Measurements from ENCODE around the gene GRIK3.

Gene GRIK3

DNA sequence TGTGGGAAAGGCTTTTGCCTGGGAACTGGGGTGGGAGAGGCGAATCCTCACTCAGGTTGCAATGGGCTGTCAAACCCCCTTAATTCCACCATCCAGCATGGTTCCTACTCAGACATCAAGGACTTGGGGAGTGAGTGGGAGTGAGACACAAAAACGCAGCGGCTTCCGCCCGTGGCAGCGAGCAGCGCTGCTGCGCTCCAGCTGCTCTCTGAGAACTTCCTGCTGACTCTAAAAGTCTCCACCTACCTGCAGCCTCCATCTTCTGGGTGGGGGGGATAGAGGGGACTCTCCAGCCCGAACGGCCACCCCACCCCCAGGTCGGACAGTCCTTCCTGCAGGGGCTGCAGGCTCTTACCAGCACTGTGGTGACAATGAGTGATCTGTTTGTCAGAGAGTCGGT is 184.4 kb downstream of the GRIK3 start:
- H3K4me1 ChIP-seq (ENCODE audit: control insufficient read depth, low read length), result no peaks in the 10 kb centered on the region
- no peaks in the 10 kb centered on the region for H3K79me2 ChIP-seq (ENCODE audit: control insufficient read depth, low read length)
- no peaks in the 10 kb centered on the region for H3F3A ChIP-seq (ENCODE audit: control insufficient read depth, insufficient read depth)
- H3K4me3 ChIP-seq (ENCODE audit: low read length), result no peak overlapping the region
- TF ChIP-seq, protein P1, sequence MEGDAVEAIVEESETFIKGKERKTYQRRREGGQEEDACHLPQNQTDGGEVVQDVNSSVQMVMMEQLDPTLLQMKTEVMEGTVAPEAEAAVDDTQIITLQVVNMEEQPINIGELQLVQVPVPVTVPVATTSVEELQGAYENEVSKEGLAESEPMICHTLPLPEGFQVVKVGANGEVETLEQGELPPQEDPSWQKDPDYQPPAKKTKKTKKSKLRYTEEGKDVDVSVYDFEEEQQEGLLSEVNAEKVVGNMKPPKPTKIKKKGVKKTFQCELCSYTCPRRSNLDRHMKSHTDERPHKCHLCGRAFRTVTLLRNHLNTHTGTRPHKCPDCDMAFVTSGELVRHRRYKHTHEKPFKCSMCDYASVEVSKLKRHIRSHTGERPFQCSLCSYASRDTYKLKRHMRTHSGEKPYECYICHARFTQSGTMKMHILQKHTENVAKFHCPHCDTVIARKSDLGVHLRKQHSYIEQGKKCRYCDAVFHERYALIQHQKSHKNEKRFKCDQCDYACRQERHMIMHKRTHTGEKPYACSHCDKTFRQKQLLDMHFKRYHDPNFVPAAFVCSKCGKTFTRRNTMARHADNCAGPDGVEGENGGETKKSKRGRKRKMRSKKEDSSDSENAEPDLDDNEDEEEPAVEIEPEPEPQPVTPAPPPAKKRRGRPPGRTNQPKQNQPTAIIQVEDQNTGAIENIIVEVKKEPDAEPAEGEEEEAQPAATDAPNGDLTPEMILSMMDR (IDR thresholded peaks at IDR 0.05; ENCODE audit: low read depth, low read length, poor library complexity, severe bottlenecking), result no peak
- no peak for TF ChIP-seq EZH2phosphoT487 (IDR thresholded peaks at IDR 0.05; ENCODE audit: borderline replicate concordance, low read length)
- H3K27ac ChIP-seq (ENCODE audit: low read depth, low read length), result no peak overlapping the region
- no peaks in the 10 kb centered on the region for H4K20me1 ChIP-seq (ENCODE audit: control insufficient read depth, insufficient read depth, low read depth, low read length)
- H3K27me3 ChIP-seq (ENCODE audit: control insufficient read depth, low read length), result peaks cover 14% of the 10 kb centered on the region
- no peaks in the 10 kb centered on the region for H3K9me3 ChIP-seq (ENCODE audit: control insufficient read depth, insufficient read depth, low read length)
- no peaks in the 10 kb centered on the region for H3K9me2 ChIP-seq (replicated peaks; ENCODE audit: control insufficient read depth, low read length)
- no peak overlapping the region for H3K4me2 ChIP-seq (ENCODE audit: low read length)
- no peaks in the 10 kb centered on the region for H3K36me3 ChIP-seq (ENCODE audit: control insufficient read depth, low read length)

DNA sequence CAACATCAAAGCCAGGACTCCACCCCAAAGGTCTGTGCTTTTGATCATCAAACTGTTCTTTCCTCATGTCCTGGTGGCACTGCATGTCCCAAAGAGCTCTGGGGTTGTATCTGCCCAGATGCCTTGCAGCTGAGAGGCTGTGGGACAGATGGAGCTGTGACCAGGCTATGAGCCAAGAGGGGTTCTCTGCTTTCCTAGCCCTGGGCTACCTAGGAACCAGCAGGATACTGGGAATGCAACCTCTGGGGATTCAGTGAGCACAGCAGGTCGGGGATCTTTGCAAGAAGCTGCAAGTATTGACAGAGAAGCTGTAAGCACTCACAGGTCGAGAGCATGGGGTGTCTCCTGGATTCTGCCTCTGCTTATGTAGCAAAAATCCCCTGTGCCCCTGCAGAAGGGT is 186.6 kb downstream of the GRIK3 start:
- TF ChIP-seq, protein P1 (IDR thresholded peaks at IDR 0.05; ENCODE audit: low read depth, low read length, poor library complexity, severe bottlenecking), result no peak
- TF ChIP-seq EZH2phosphoT487 (IDR thresholded peaks at IDR 0.05; ENCODE audit: borderline replicate concordance, low read length), result no peak
- H3K27me3 ChIP-seq (ENCODE audit: control insufficient read depth, low read length), result peaks cover 14% of the 10 kb centered on the region
- no peaks in the 10 kb centered on the region for H3K9me3 ChIP-seq (ENCODE audit: control insufficient read depth, insufficient read depth, low read length)

DNA sequence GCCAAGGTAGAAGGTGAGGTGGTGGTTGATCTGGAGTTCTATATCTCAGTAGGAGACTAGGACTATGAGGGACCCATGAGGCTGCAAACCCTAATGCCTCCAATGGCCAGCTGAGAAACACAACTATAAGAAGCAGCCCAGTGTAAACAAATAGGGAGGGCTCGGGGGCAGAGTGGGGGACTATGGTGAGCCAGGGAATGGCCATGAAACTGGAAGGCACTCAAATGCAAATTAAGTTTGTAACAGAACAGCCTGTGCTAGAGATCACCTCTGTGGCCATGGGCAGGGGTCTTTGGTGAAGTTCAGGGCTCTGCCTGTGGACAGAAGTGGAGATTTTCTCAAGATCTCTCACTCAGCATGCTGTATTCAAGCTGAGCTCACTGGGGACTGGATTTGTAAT is 187.1 kb downstream of the GRIK3 start:
- no peak overlapping the region for H3K27ac ChIP-seq (ENCODE audit: low read depth, low read length)
- no peaks in the 10 kb centered on the region for H3K9me3 ChIP-seq (ENCODE audit: control insufficient read depth, insufficient read depth, low read length)
- TF ChIP-seq, protein P1 (IDR thresholded peaks at IDR 0.05; ENCODE audit: low read depth, low read length, poor library complexity, severe bottlenecking), result no peak
- no peak for TF ChIP-seq EZH2phosphoT487 (IDR thresholded peaks at IDR 0.05; ENCODE audit: borderline replicate concordance, low read length)
- no peaks in the 10 kb centered on the region for H3K9me2 ChIP-seq (replicated peaks; ENCODE audit: control insufficient read depth, low read length)
- H4K20me1 ChIP-seq (ENCODE audit: control insufficient read depth, insufficient read depth, low read depth, low read length), result no peaks in the 10 kb centered on the region
- peaks cover 14% of the 10 kb centered on the region for H3K27me3 ChIP-seq (ENCODE audit: control insufficient read depth, low read length)
- no peaks in the 10 kb centered on the region for H3F3A ChIP-seq (ENCODE audit: control insufficient read depth, insufficient read depth)
- H3K36me3 ChIP-seq (ENCODE audit: control insufficient read depth, low read length), result no peaks in the 10 kb centered on the region
- H3K4me1 ChIP-seq (ENCODE audit: control insufficient read depth, low read length), result no peaks in the 10 kb centered on the region
- no peak overlapping the region for H3K4me3 ChIP-seq (ENCODE audit: low read length)
- no peaks in the 10 kb centered on the region for H3K79me2 ChIP-seq (ENCODE audit: control insufficient read depth, low read length)
- H3K4me2 ChIP-seq (ENCODE audit: low read length), result no peak overlapping the region

More for the DNA sequence above, 186.6 kb downstream of the GRIK3 start:
- no peak overlapping the region for H3K4me2 ChIP-seq (ENCODE audit: low read length)
- no peaks in the 10 kb centered on the region for H3K9me2 ChIP-seq (replicated peaks; ENCODE audit: control insufficient read depth, low read length)
- H3K4me1 ChIP-seq (ENCODE audit: control insufficient read depth, low read length), result no peaks in the 10 kb centered on the region
- H3K4me3 ChIP-seq (ENCODE audit: low read length), result no peak overlapping the region
- no peaks in the 10 kb centered on the region for H3F3A ChIP-seq (ENCODE audit: control insufficient read depth, insufficient read depth)
- no peaks in the 10 kb centered on the region for H4K20me1 ChIP-seq (ENCODE audit: control insufficient read depth, insufficient read depth, low read depth, low read length)
- H3K79me2 ChIP-seq (ENCODE audit: control insufficient read depth, low read length), result no peaks in the 10 kb centered on the region
- no peak overlapping the region for H3K27ac ChIP-seq (ENCODE audit: low read depth, low read length)
- no peaks in the 10 kb centered on the region for H3K36me3 ChIP-seq (ENCODE audit: control insufficient read depth, low read length)

DNA sequence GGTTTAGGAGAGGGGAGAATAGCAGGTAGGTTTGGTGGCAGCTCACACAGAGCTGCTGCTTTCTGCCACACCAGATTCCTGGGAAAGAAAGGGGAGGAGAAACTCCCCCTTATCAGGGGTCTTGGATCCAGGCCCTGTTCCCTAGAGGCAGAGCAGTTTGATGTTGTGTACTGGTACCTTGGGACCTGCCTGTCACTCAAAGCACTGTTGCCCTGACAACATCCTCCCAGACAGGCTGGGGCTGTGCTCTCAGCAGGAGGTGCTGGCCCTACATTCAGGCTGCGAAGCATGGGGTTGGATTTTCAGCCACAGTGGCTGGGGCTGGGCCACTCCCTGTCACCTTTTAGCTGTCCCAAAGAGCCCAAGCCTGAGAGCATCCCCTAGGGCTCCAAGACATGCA is 188.0 kb downstream of the GRIK3 start:
- Histone ChIP-seq H4K20me1 (ENCODE audit: control insufficient read depth, insufficient read depth, low read depth, low read length) (no peaks in the 10 kb centered on the region), H3K9me2 (replicated peaks; ENCODE audit: control insufficient read depth, low read length) (no peaks in the 10 kb centered on the region), H3K4me2 (ENCODE audit: low read length) (no peak overlapping the region), H3K4me1 (ENCODE audit: control insufficient read depth, low read length) (no peaks in the 10 kb centered on the region), H3K79me2 (ENCODE audit: control insufficient read depth, low read length) (no peaks in the 10 kb centered on the region), H3F3A (ENCODE audit: control insufficient read depth, insufficient read depth) (no peaks in the 10 kb centered on the region), H3K27me3 (ENCODE audit: control insufficient read depth, low read length) (peaks cover 10% of the 10 kb centered on the region), H3K36me3 (ENCODE audit: control insufficient read depth, low read length) (no peaks in the 10 kb centered on the region), H3K9me3 (ENCODE audit: control insufficient read depth, insufficient read depth, low read length) (no peaks in the 10 kb centered on the region), H3K27ac (ENCODE audit: low read depth, low read length) (no peak overlapping the region), H3K4me3 (ENCODE audit: low read length) (no peak overlapping the region)
- TF ChIP-seq, protein P1 (IDR thresholded peaks at IDR 0.05; ENCODE audit: low read depth, low read length, poor library complexity, severe bottlenecking), result no peak
- TF ChIP-seq EZH2phosphoT487 (IDR thresholded peaks at IDR 0.05; ENCODE audit: borderline replicate concordance, low read length), result no peak

All from DOHH2 (cell line).